A549 (cell line): ENCODE data around the gene CENPX. TPM values are rescaled to one million over a fixed set of nuclear protein-coding genes. Genes with fewer than 3 reads are reported as not detected.

ENCODE experiments used
- ATAC-seq, 2 experiments: fragments of 200-7000 bp in 1 of 2; fragments of >200 bp in 1 of 2; cut with Nextera tagmentation in 1 of 2; cut with Tn5 transposase in 1 of 2; 3 replicates each; pipeline versions ENCODE4 v1.8.0 to v1.9.1; 2018 to 2020; ENCODE audit warnings: mild to moderate bottlenecking in 1 of 2, moderate library complexity in 1 of 2
- CTCF ChIA-PET: fragments of 300-600 bp; sonication (Branson Sonifier 250); formaldehyde crosslinking; extraction: SDS; loops from one replicate; lab custom pipeline; 2021; ENCODE audit warnings: antibody characterized with exemption, inconsistent platforms; lab: Yijun Ruan, JAX
- POLR2A ChIA-PET: fragments of 350-600 bp; formaldehyde crosslinking; extraction: SDS; loops from one replicate; lab custom pipeline; 2021; ENCODE audit warnings: antibody characterized with exemption, inconsistent platforms; lab: Yijun Ruan, JAX
- DNase-seq, 2 experiments: peaks; one replicate each; pipeline versions ENCODE4 v3.0.0 to v3.0.0-alpha.2; 2011 to 2016; ENCODE audit warnings: low read depth in 1 of 2, low spot score in 1 of 2
- FAIRE-seq: peaks from 2 replicates; lab custom pipeline; 2011; peaks lifted over from hg19 to GRCh38; lab: Jason Lieb, UNC
- H3K27ac ChIP-seq, 2 experiments: fragments of >200 bp; sonication (Bioruptor Twin); formaldehyde crosslinking; 3 replicates each; pipeline ENCODE4 v1.5.1; 2016 to 2017
- H3K4me1 ChIP-seq: fragments of >200 bp; sonication (Bioruptor Twin); formaldehyde crosslinking; 3 replicates; pipeline ENCODE4 v1.6.1; 2016
- H3K4me2 ChIP-seq: fragments of >200 bp; sonication (Bioruptor Twin); formaldehyde crosslinking; 3 replicates; pipeline ENCODE4 v1.6.1; 2016
- H3K4me3 ChIP-seq: fragments of >200 bp; sonication (Bioruptor Twin); formaldehyde crosslinking; 3 replicates; pipeline ENCODE4 v1.5.1; 2016
- H3K9me3 ChIP-seq: fragments of >200 bp; sonication (Bioruptor Twin); formaldehyde crosslinking; 3 replicates; pipeline ENCODE4 v1.6.1; 2016
- BCL3 ChIP-seq: fragments of >200 bp; sonication (Bioruptor Twin); formaldehyde crosslinking; IDR thresholded peaks from 3 replicates; pipeline ENCODE4 v1.6.1; 2016
- BHLHE40 ChIP-seq: IDR thresholded peaks from 2 replicates; pipeline ENCODE4 v1.6.1; 2012; ENCODE audit warnings: low read depth, low read length, inconsistent platforms
- CBX8 ChIP-seq: fragments of 200-600 bp; sonication (generic); IDR thresholded peaks from 2 replicates; pipeline ENCODE4 v1.6.1; 2016
- CEBPB ChIP-seq, 2 experiments: fragments of >200 bp in 1 of 2; sonication (Bioruptor Twin) in 1 of 2; formaldehyde crosslinking in 1 of 2; IDR thresholded peaks; 2 replicates each; pipeline ENCODE4 v1.6.1; 2012 to 2016
- CHD4 ChIP-seq: fragments of 200-600 bp; sonication (generic); IDR thresholded peaks from 2 replicates; pipeline ENCODE4 v1.6.1; 2016; ENCODE audit warnings: antibody characterized with exemption, mild to moderate bottlenecking, borderline replicate concordance
- EP300 ChIP-seq, 2 experiments: fragments of >200 bp; sonication (Bioruptor Twin); formaldehyde crosslinking; IDR thresholded peaks; 2 replicates in 1 of 2; 3 replicates in 1 of 2; pipeline ENCODE4 v1.6.1; 2016 to 2017
- ESRRA ChIP-seq: fragments of 150-350 bp; IDR thresholded peaks from 2 replicates; pipeline ENCODE4 v1.6.1; 2014; ENCODE audit warnings: mild to moderate bottlenecking, low read length, borderline replicate concordance
- FOSB ChIP-seq: fragments of 250-450 bp; sonication (Bioruptor Pico); IDR thresholded peaks from 2 replicates; pipeline ENCODE4 v1.5.0; 2020; ENCODE audit warnings: mild to moderate bottlenecking, moderate library complexity
- GATA3 ChIP-seq: IDR thresholded peaks from 2 replicates; pipeline ENCODE4 v1.6.1; 2012; ENCODE audit warnings: borderline replicate concordance
- HDAC2 ChIP-seq: fragments of 200-600 bp; sonication (generic); IDR thresholded peaks from 2 replicates; pipeline ENCODE4 v1.6.1; 2016
- HES2 ChIP-seq: fragments of >200 bp; sonication (Bioruptor Twin); formaldehyde crosslinking; IDR thresholded peaks from 2 replicates; pipeline ENCODE4 v1.6.1; 2016
- HMGXB4 ChIP-seq: fragments of 250-450 bp; sonication (Bioruptor Pico); IDR thresholded peaks from 2 replicates; pipeline ENCODE4 v1.5.0; 2021; ENCODE audit warnings: mild to moderate bottlenecking, moderate library complexity, borderline replicate concordance
- JUN ChIP-seq, 2 experiments: fragments of >200 bp; sonication (Bioruptor Twin); formaldehyde crosslinking; IDR thresholded peaks; 2 replicates in 1 of 2; 3 replicates in 1 of 2; pipeline ENCODE4 v1.6.1; 2016 to 2017
- KDM1A ChIP-seq: fragments of 200-600 bp; sonication (generic); IDR thresholded peaks from 2 replicates; pipeline ENCODE4 v1.6.1; 2016; ENCODE audit warnings: low read depth, mild to moderate bottlenecking
- MAZ ChIP-seq: fragments of 150-350 bp; IDR thresholded peaks from 2 replicates; pipeline ENCODE4 v1.6.1; 2014; ENCODE audit warnings: antibody characterized with exemption, low read depth, low read length, borderline replicate concordance
- MYC ChIP-seq: IDR thresholded peaks from 2 replicates; pipeline ENCODE4 v1.6.1; 2012; ENCODE audit warnings: mild to moderate bottlenecking, inconsistent platforms, low read length, improper control_type of control experiment, borderline replicate concordance
- NFE2L2 ChIP-seq: fragments of 150-350 bp; conservative IDR thresholded peaks from 2 replicates; pipeline ENCODE4 v1.6.1; 2014; ENCODE audit warnings: low read length
- PHF8 ChIP-seq: fragments of 200-600 bp; sonication (generic); IDR thresholded peaks from 2 replicates; pipeline ENCODE4 v1.6.1; 2016; ENCODE audit warnings: low read depth, mild to moderate bottlenecking, antibody characterized with exemption, moderate library complexity, borderline replicate concordance
- RAD21 ChIP-seq, 2 experiments: fragments of >200 bp in 1 of 2; sonication (Bioruptor Twin) in 1 of 2; formaldehyde crosslinking in 1 of 2; IDR thresholded peaks in 1 of 2; conservative IDR thresholded peaks in 1 of 2; 2 replicates in 1 of 2; 3 replicates in 1 of 2; pipeline ENCODE4 v1.6.1; 2012 to 2018; ENCODE audit warnings: inconsistent platforms in 1 of 2
- RARB ChIP-seq: fragments of 250-450 bp; sonication (Bioruptor Pico); IDR thresholded peaks from 2 replicates; pipeline ENCODE4 v1.8.0; 2021; ENCODE audit warnings: mild to moderate bottlenecking, moderate library complexity
- RCOR1 ChIP-seq: fragments of 150-350 bp; IDR thresholded peaks from 2 replicates; pipeline ENCODE4 v1.6.1; 2014; ENCODE audit warnings: antibody characterized with exemption, low read length, low read depth
- REST ChIP-seq: fragments of 200-600 bp; sonication (generic); IDR thresholded peaks from 2 replicates; pipeline ENCODE4 v1.6.1; 2016; ENCODE audit warnings: antibody characterized with exemption, mild to moderate bottlenecking, moderate library complexity
- RNF2 ChIP-seq: fragments of 200-600 bp; sonication (generic); IDR thresholded peaks from 2 replicates; pipeline ENCODE4 v1.6.1; 2016; ENCODE audit warnings: low read depth, mild to moderate bottlenecking, antibody characterized with exemption, moderate library complexity, borderline replicate concordance
- SREBF2 ChIP-seq: fragments of 450-650 bp; IDR thresholded peaks from 2 replicates; pipeline ENCODE4 v1.6.1; 2014; ENCODE audit warnings: mild to moderate bottlenecking, moderate library complexity
- TFCP2L1 ChIP-seq: fragments of 250-450 bp; sonication (Bioruptor Pico); IDR thresholded peaks from 2 replicates; pipeline ENCODE4 v1.5.0; 2021; ENCODE audit warnings: mild to moderate bottlenecking
- ZSCAN20 ChIP-seq: fragments of 250-450 bp; sonication (Bioruptor Pico); IDR thresholded peaks from 2 replicates; pipeline ENCODE4 v1.8.0; 2022; ENCODE audit warnings: mild to moderate bottlenecking, moderate library complexity
- WGBS: methylation state at CpG from one replicate; pipeline ENCODE4 v1.1.6; 2017; ENCODE audit errors: missing lambda C conversion rate; 5-methylcytosine and 5-hydroxymethylcytosine counted together
- polyA plus RNA-seq, 4 experiments: library from polyadenylated mRNA; depleted of rRNA in 3 of 4; stranded (reverse); fragments of >200 nt; fragmentation: RNase III in 1 of 4; extraction: RNeasy Plus Mini Kit Qiagen cat#74134 plus additional on column Dnase treatment in 1 of 4; gene quantifications; 2 replicates in 3 of 4; 3 replicates in 1 of 4; pipeline ENCODE4 v1.2.3, GENCODE V29; 2011 to 2017
- TF ChIP-seq, protein P1 (sequence below): fragments of >200 bp; sonication (Bioruptor Twin); formaldehyde crosslinking; IDR thresholded peaks from 3 replicates; pipeline ENCODE4 v1.5.1; 2016
- TF ChIP-seq, protein P2 (sequence below): fragments of 250-450 bp; sonication (Bioruptor Pico); IDR thresholded peaks from 2 replicates; pipeline ENCODE4 v1.5.0; 2020; ENCODE audit warnings: low read depth, mild to moderate bottlenecking, moderate library complexity

The CENPX gene
- polyA plus RNA-seq, 2 of the 4 experiments (the other 2 are of a cell fraction): 80.5 to 222 TPM

DNA sequence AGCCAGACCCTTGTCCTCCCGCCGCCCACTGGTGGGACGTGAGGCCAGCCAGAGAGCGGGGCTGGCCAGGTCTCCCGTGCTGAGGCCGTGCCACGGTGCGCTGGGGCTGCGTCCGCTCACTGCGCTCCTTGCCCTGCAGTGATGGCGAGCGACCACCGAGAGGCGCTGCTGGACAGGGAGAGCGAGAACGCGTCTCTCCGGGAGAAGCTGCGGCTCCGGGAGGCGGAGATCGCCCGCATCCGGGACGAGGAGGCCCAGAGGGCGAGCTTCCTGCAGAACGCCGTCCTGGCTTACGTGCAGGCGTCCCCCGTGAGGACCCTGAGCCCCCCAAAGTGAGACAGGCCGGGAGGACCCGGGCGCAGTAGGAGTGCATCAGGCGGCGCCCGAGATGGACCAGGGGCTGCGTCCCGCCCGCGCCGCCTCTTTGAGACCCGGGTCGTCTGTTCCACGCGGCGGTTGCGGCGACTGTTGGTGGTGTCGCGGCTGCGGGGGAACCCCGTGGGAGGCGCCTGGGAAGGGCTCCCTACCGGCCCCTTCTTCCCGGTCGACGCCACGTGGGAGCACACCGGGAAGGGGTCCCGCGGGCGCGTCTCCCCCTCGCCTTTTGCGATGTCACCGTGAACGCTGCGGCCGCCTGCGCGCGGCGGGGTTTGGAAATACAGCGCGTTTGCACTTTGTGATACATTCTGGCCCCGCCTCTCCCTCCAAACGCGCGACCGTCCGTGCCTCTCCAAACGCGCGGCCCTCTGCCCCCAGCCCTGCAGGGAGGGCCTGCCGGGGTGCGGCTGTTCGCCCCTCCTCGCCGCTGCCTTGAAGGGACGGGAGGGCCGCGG, 8.0 kb upstream of the CENPX start:
- peaks cover 5% of the 10 kb centered on the region; the same call in 1 of the 3 replicates for H3K4me1 ChIP-seq
- H3K27ac ChIP-seq: peak overlapping the region; percentile 75 to 94
- ATAC-seq (peak; percentile 62 to 88), FAIRE-seq (peak; percentile 84), DNase-seq (peak; percentile 92 to 93)
- whole genome bisulfite sequencing: 3% methylated on average over 45 of the region's 94 CpGs
- POLR2A ChIA-PET: interaction anchor here (0.6 to 3.4 kb wide), 9 partner anchors 27 to 206 kb away, joined by 3 to 33 read pairs (median 3); partner anchors contain the start of genes FASN and MAFG
- H3K4me2 ChIP-seq: peak overlapping the region; percentile 94
- CTCF ChIA-PET: interaction anchor here (0.6 to 33.2 kb wide), 100 partner anchors 9 to 818 kb away, joined by 3 to 794 read pairs (median 5); partner anchors contain the start of genes DCXR, DUS1L, GPS1 and MAFG
- H3K4me3 ChIP-seq: peak overlapping the region; percentile 66
- no peaks in the 10 kb centered on the region for H3K9me3 ChIP-seq
- TF ChIP-seq ESRRA (no peak), CHD4 (no peak), FOSB (CRISPR knock-in tag) (no peak), MYC (peak; percentile 21; the same call in 1 of the 2 replicates), EP300 (IDR thresholded peaks at IDR 0.05) (no peak), BCL3 (0 out of 3 replicates have a peak, but pooled peaks have one; percentile 41), ZSCAN20 (CRISPR knock-in tag) (no peak), REST (no peak), TFCP2L1 (CRISPR knock-in tag) (no peak), PHF8 (no peak), GATA3 (no peak), RNF2 (peak; percentile 95; the same call in 1 of the 2 replicates), HDAC2 (no peak), SREBF2 (no peak), HMGXB4 (CRISPR knock-in tag) (no peak), RARB (CRISPR knock-in tag) (no peak), RAD21 (conservative IDR thresholded peaks at IDR 0.05 in 1 of 2, IDR thresholded peaks at IDR 0.05 in 1 of 2) (peak; percentile 80 to 91), NFE2L2 (no peak; the same call in 1 of the 2 replicates), HES2 (no peak), CBX8 (no peak), CEBPB (IDR thresholded peaks at IDR 0.05) (no peak), MAZ (no peak), RCOR1 (no peak), KDM1A (no peak), JUN (IDR thresholded peaks at IDR 0.05) (peak in 1 of 2 experiments; percentile 59; a peak in 2 of 5 replicates), BHLHE40 (no peak)
- TF ChIP-seq, protein P1, sequence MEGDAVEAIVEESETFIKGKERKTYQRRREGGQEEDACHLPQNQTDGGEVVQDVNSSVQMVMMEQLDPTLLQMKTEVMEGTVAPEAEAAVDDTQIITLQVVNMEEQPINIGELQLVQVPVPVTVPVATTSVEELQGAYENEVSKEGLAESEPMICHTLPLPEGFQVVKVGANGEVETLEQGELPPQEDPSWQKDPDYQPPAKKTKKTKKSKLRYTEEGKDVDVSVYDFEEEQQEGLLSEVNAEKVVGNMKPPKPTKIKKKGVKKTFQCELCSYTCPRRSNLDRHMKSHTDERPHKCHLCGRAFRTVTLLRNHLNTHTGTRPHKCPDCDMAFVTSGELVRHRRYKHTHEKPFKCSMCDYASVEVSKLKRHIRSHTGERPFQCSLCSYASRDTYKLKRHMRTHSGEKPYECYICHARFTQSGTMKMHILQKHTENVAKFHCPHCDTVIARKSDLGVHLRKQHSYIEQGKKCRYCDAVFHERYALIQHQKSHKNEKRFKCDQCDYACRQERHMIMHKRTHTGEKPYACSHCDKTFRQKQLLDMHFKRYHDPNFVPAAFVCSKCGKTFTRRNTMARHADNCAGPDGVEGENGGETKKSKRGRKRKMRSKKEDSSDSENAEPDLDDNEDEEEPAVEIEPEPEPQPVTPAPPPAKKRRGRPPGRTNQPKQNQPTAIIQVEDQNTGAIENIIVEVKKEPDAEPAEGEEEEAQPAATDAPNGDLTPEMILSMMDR: peak; percentile 54
- TF ChIP-seq, protein P2, sequence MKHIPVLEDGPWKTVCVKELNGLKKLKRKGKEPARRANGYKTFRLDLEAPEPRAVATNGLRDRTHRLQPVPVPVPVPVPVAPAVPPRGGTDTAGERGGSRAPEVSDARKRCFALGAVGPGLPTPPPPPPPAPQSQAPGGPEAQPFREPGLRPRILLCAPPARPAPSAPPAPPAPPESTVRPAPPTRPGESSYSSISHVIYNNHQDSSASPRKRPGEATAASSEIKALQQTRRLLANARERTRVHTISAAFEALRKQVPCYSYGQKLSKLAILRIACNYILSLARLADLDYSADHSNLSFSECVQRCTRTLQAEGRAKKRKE (CRISPR knock-in tag): no peak
